Measurements from ENCODE around the gene KANSL2.
"Not testable (repeated sequence)": the region's sequence is repeated elsewhere in the genome, so short reads cannot be mapped to it uniquely, and the experiment has no call there.

KANSL2 gene

GRCh38 chr12:48681710-48682532, at the start of gene KANSL2:
Gene KANSL2, minus strand, starts transcription at chr12:48682238. Its CDS starts 606 bp downstream, at chr12:48681632.
- DNase-seq: peak; percentile 92

- DNase-seq: no peak
Measured at GRCh38 chr12:48728807-48729206, 46.8 kb upstream of the KANSL2 start.

- not testable (repeated sequence) for DNase-seq
Measured at GRCh38 chr12:48720737-48721136, 38.7 kb upstream of the KANSL2 start.

- not testable (repeated sequence) for DNase-seq
Measured at GRCh38 chr12:48720171-48720570, 38.1 kb upstream of the KANSL2 start.

GRCh38 chr12:48719002-48719401, 37.0 kb upstream of the KANSL2 start:
- not testable (repeated sequence) for DNase-seq

- DNase-seq: no peak
Measured at GRCh38 chr12:48717252-48717695, 35.2 kb upstream of the KANSL2 start.

- peak; percentile 97 for DNase-seq
Measured at GRCh38 chr12:48716493-48717251, 34.6 kb upstream of the KANSL2 start, which contains the start of gene CCNT1. Gene CCNT1, minus strand, starts transcription at chr12:48716707. Its CDS starts 32 bp downstream, at chr12:48716675.

- no peak for DNase-seq
Measured at GRCh38 chr12:48716168-48716492, 34.1 kb upstream of the KANSL2 start.

- DNase-seq: no peak
Measured at GRCh38 chr12:48712209-48712608, 30.2 kb upstream of the KANSL2 start.

GRCh38 chr12:48698822-48699221, 16.8 kb upstream of the KANSL2 start:
- not testable (repeated sequence) for DNase-seq

- no peak for DNase-seq
Measured at GRCh38 chr12:48696626-48697025, 14.6 kb upstream of the KANSL2 start.

- DNase-seq: no peak
Measured at GRCh38 chr12:48695859-48696258, 13.8 kb upstream of the KANSL2 start.

GRCh38 chr12:48694038-48694437, 12.0 kb upstream of the KANSL2 start:
- no peak for DNase-seq

GRCh38 chr12:48693572-48693971, 11.5 kb upstream of the KANSL2 start:
- no peak for DNase-seq

GRCh38 chr12:48691826-48692487, 9.9 kb upstream of the KANSL2 start:
- peak; percentile 51 for DNase-seq

- no peak for DNase-seq
Measured at GRCh38 chr12:48690990-48691389, 9.0 kb upstream of the KANSL2 start.

GRCh38 chr12:48690436-48690835, 8.4 kb upstream of the KANSL2 start:
- no peak for DNase-seq

GRCh38 chr12:48688836-48689235, 6.8 kb upstream of the KANSL2 start:
- DNase-seq: no peak

GRCh38 chr12:48687592-48687991, 5.6 kb upstream of the KANSL2 start:
- no peak for DNase-seq

- DNase-seq: no peak
Measured at GRCh38 chr12:48686615-48687334, 4.7 kb upstream of the KANSL2 start.

GRCh38 chr12:48686037-48686595, 4.1 kb upstream of the KANSL2 start:
- DNase-seq: no peak

GRCh38 chr12:48683534-48683933, 1.5 kb upstream of the KANSL2 start:
- no peak for DNase-seq
